Measurements from ENCODE around the gene SMG5.

SMG5 gene

GRCh38 chr1:156279837-156280236 lies 2.8 kb downstream of the SMG5 start:
- no peak for DNase-seq

GRCh38 chr1:156276966-156277381 lies 5.7 kb downstream of the SMG5 start:
- DNase-seq, result no peak

- no peak for DNase-seq
Observed at GRCh38 chr1:156276532-156276931, 6.1 kb downstream of the SMG5 start.

- no peak for DNase-seq
Observed at GRCh38 chr1:156270314-156270713, 12.3 kb downstream of the SMG5 start.

- DNase-seq, result no peak
Observed at GRCh38 chr1:156268336-156268735, 14.3 kb downstream of the SMG5 start.

- DNase-seq, result no peak
Observed at GRCh38 chr1:156266051-156266450, 16.6 kb downstream of the SMG5 start.

GRCh38 chr1:156263288-156263655 lies 19.4 kb downstream of the SMG5 start:
- DNase-seq, result no peak

- DNase-seq, result no peak
Observed at GRCh38 chr1:156262461-156263287, 20.0 kb downstream of the SMG5 start.

- DNase-seq, result no peak
Observed at GRCh38 chr1:156260896-156261295, 21.7 kb downstream of the SMG5 start.

GRCh38 chr1:156259805-156260204 lies 22.8 kb downstream of the SMG5 start:
- DNase-seq, result no peak

- no peak for DNase-seq
Observed at GRCh38 chr1:156258859-156259258, 23.8 kb downstream of the SMG5 start.

GRCh38 chr1:156257711-156258110 lies 24.9 kb downstream of the SMG5 start:
- DNase-seq, result no peak

GRCh38 chr1:156253634-156254033 lies 29.0 kb downstream of the SMG5 start:
- DNase-seq, result no peak

GRCh38 chr1:156251527-156251926 lies 31.1 kb downstream of the SMG5 start:
- peak; percentile 53 for DNase-seq

GRCh38 chr1:156249593-156249992 lies 33.0 kb downstream of the SMG5 start:
- no peak for DNase-seq

- DNase-seq, result no peak
Observed at GRCh38 chr1:156248323-156248683, 34.3 kb downstream of the SMG5 start.

GRCh38 chr1:156247460-156248322 lies 34.9 kb downstream of the SMG5 start, which contains the start of gene PAQR6:
Gene PAQR6, minus strand, starts transcription at chr1:156248056. Its CDS starts 1,325 bp downstream, at chr1:156246731.
- DNase-seq, result no peak

GRCh38 chr1:156246781-156247459 lies 35.7 kb downstream of the SMG5 start:
- peak; percentile 15 for DNase-seq

GRCh38 chr1:156246241-156246780 lies 36.3 kb downstream of the SMG5 start:
- no peak for DNase-seq

GRCh38 chr1:156245451-156246232 lies 37.0 kb downstream of the SMG5 start:
- peak; percentile 14 for DNase-seq

GRCh38 chr1:156244712-156245111 lies 37.9 kb downstream of the SMG5 start:
- no peak for DNase-seq

- DNase-seq, result no peak
Observed at GRCh38 chr1:156244126-156244525, 38.5 kb downstream of the SMG5 start.
